BLaER1 treated with 17β-estradiol and CSF1 and Interleukin-3, amounts not matched to agents 10 nM and 100 nM (cell line): ENCODE data around the gene KLK2.

Source experiments
- H3K27ac ChIP-seq, 11 experiments: shearing (Covaris generic); formaldehyde crosslinking; 2 replicates each; pipeline ENCODE4 v1.8.1; 2022
- H3K27me3 ChIP-seq, 11 experiments: shearing (Covaris generic); formaldehyde crosslinking; 2 replicates each; pipeline ENCODE4 v1.8.1; 2022
- H3K36me3 ChIP-seq, 11 experiments: shearing (Covaris generic); formaldehyde crosslinking; 2 replicates each; pipeline ENCODE4 v1.8.1; 2022
- H3K4me1 ChIP-seq, 10 experiments: shearing (Covaris generic); formaldehyde crosslinking; 2 replicates each; pipeline ENCODE4 v1.8.1; 2022
- H3K4me2 ChIP-seq, 11 experiments: shearing (Covaris generic); formaldehyde crosslinking; 2 replicates each; pipeline ENCODE4 v1.8.1; 2022
- H3K4me3 ChIP-seq, 10 experiments: shearing (Covaris generic); formaldehyde crosslinking; 2 replicates each; pipeline ENCODE4 v1.8.1; 2022
- H3K9ac ChIP-seq, 11 experiments: shearing (Covaris generic); formaldehyde crosslinking; 2 replicates each; pipeline ENCODE4 v1.8.1; 2022
- H3K9me3 ChIP-seq, 11 experiments: shearing (Covaris generic); formaldehyde crosslinking; replicated peaks in 1 of 11; 2 replicates each; pipeline ENCODE4 v1.8.1; 2022
- H4K20me1 ChIP-seq, 11 experiments: shearing (Covaris generic); formaldehyde crosslinking; 2 replicates each; pipeline ENCODE4 v1.8.1; 2022
- Cebpa-rat ChIP-seq, 11 experiments: shearing (Covaris generic); IDR thresholded peaks; 2 replicates each; pipeline ENCODE4 v1.8.1; 2022

The KLK2 gene

DNA sequence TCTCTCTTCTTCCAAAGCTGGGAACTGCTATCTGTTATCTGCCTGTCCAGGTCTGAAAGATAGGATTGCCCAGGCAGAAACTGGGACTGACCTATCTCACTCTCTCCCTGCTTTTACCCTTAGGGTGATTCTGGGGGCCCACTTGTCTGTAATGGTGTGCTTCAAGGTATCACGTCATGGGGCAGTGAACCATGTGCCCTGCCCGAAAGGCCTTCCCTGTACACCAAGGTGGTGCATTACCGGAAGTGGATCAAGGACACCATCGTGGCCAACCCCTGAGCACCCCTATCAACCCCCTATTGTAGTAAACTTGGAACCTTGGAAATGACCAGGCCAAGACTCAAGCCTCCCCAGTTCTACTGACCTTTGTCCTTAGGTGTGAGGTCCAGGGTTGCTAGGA lies 13.4 kb upstream of the KLK2 start:
- no peak overlapping the region for H3K4me3 ChIP-seq
- no peaks in the 10 kb centered on the region for H3K36me3 ChIP-seq
- no peak overlapping the region for H3K4me2 ChIP-seq
- H4K20me1 ChIP-seq, result no peaks in the 10 kb centered on the region
- H3K27me3 ChIP-seq, result no peaks in the 10 kb centered on the region
- no peak overlapping the region for H3K27ac ChIP-seq
- peaks cover 14 to 23% (median 18%) of the 10 kb centered on the region in 11 experiments; a peak in 20 of 22 replicates for H3K9me3 ChIP-seq
- no peak overlapping the region for H3K9ac ChIP-seq
- H3K4me1 ChIP-seq, result peaks cover 0 to 9% (median 0%) of the 10 kb centered on the region in 10 experiments; a peak in 5 of 20 replicates
- TF ChIP-seq Cebpa-rat (IDR thresholded peaks at IDR 0.05), result no peak

DNA sequence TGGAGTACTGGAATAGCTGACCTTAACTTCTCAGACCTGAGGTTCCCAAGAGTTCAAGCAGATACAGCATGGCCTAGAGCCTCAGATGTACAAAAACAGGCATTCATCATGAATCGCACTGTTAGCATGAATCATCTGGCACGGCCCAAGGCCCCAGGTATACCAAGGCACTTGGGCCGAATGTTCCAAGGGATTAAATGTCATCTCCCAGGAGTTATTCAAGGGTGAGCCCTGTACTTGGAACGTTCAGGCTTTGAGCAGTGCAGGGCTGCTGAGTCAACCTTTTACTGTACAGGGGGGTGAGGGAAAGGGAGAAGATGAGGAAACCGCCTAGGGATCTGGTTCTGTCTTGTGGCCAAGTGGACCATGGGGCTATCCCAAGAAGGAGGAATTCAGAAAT lies 12.2 kb upstream of the KLK2 start:
- Histone ChIP-seq H3K4me1 (peaks cover 0 to 8% (median 0%) of the 10 kb centered on the region in 10 experiments; a peak in 5 of 20 replicates), H3K9me3 (peaks cover 14 to 23% (median 18%) of the 10 kb centered on the region in 11 experiments; a peak in 20 of 22 replicates), H4K20me1 (no peaks in the 10 kb centered on the region), H3K4me2 (no peak overlapping the region), H3K9ac (no peak overlapping the region), H3K36me3 (no peaks in the 10 kb centered on the region), H3K27me3 (no peaks in the 10 kb centered on the region), H3K27ac (no peak overlapping the region), H3K4me3 (no peak overlapping the region)
- no peak for TF ChIP-seq Cebpa-rat (IDR thresholded peaks at IDR 0.05)

DNA sequence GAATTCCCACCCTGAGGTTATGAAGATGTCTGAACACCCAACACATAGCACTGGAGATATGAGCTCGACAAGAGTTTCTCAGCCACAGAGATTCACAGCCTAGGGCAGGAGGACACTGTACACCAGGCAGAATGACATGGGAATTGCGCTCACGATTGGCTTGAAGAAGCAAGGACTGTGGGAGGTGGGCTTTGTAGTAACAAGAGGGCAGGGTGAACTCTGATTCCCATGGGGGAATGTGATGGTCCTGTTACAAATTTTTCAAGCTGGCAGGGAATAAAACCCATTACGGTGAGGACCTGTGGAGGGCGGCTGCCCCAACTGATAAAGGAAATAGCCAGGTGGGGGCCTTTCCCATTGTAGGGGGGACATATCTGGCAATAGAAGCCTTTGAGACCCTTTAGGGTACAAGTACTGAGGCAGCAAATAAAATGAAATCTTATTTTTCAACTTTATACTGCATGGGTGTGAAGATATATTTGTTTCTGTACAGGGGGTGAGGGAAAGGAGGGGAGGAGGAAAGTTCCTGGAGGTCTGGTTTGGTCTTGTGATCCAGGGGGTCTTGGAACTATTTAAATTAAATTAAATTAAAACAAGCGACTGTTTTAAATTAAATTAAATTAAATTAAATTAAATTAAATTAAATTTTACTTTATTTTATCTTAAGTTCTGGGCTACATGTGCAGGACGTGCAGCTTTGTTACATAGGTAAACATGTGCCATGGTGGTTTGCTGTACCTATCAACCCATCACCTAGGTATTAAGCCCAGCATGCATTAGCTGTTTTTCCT lies 11.5 kb upstream of the KLK2 start:
- peaks cover 0 to 4% (median 0%) of the 10 kb centered on the region in 10 experiments; a peak in 2 of 20 replicates for H3K4me1 ChIP-seq

DNA sequence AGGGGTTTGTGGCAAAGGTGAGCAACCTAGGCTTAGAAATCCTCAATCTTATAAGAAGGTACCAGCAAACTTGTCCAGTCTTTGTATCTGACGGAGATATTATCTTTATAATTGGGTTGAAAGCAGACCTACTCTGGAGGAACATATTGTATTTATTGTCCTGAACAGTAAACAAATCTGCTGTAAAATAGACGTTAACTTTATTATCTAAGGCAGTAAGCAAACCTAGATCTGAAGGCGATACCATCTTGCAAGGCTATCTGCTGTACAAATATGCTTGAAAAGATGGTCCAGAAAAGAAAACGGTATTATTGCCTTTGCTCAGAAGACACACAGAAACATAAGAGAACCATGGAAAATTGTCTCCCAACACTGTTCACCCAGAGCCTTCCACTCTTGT lies 3.8 kb upstream of the KLK2 start:
- H3K4me2 ChIP-seq, result no peak overlapping the region
- no peak overlapping the region for H3K9ac ChIP-seq
- no peaks in the 10 kb centered on the region for H3K36me3 ChIP-seq
- H3K9me3 ChIP-seq, result no peaks in the 10 kb centered on the region; a peak in 1 of 22 replicates
- TF ChIP-seq Cebpa-rat (IDR thresholded peaks at IDR 0.05), result no peak
- H3K4me3 ChIP-seq, result no peak overlapping the region
- H3K27ac ChIP-seq, result no peak overlapping the region
- peaks cover 0 to 14% (median 13%) of the 10 kb centered on the region in 10 experiments; a peak in 15 of 20 replicates for H3K4me1 ChIP-seq
- no peaks in the 10 kb centered on the region for H3K27me3 ChIP-seq
- H4K20me1 ChIP-seq, result no peaks in the 10 kb centered on the region

More for the DNA sequence above, 11.5 kb upstream of the KLK2 start:
- no peak for TF ChIP-seq Cebpa-rat (IDR thresholded peaks at IDR 0.05)
- Histone ChIP-seq H3K4me3 (no peak overlapping the region), H3K9ac (no peak overlapping the region), H3K36me3 (no peaks in the 10 kb centered on the region), H3K9me3 (peaks cover 14 to 23% (median 18%) of the 10 kb centered on the region in 11 experiments; a peak in 20 of 22 replicates), H3K4me2 (no peak overlapping the region), H3K27ac (no peak overlapping the region), H4K20me1 (no peaks in the 10 kb centered on the region), H3K27me3 (no peaks in the 10 kb centered on the region)

DNA sequence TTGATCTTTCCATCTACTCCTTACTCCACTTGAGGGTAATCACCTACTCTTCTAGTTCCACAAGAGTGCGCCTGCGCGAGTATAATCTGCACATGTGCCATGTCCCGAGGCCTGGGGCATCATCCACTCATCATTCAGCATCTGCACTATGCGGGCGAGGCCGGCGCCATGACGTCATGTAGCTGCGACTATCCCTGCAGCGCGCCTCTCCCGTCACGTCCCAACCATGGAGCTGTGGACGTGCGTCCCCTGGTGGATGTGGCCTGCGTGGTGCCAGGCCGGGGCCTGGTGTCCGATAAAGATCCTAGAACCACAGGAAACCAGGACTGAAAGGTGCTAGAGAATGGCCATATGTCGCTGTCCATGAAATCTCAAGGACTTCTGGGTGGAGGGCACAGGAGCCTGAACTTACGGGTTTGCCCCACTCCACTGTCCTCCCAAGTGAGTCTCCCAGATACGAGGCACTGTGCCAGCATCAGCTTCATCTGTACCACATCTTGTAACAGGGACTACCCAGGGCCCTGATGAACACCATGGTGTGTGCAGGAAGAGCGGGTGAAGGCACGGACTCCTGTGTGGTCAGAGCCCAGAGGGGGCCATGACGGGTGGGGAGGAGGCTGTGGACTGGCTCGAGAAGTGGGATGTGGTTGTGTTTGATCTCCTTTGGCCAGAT lies 2.7 kb upstream of the KLK2 start:
- no peak overlapping the region for H3K4me3 ChIP-seq
- peaks cover 7 to 25% (median 23%) of the 10 kb centered on the region in 10 experiments; a peak in 19 of 20 replicates for H3K4me1 ChIP-seq
- no peak overlapping the region for H3K27ac ChIP-seq
- H3K36me3 ChIP-seq, result no peaks in the 10 kb centered on the region
- no peaks in the 10 kb centered on the region for H3K27me3 ChIP-seq
- no peak overlapping the region for H3K9ac ChIP-seq
- no peaks in the 10 kb centered on the region; a peak in 1 of 22 replicates for H3K9me3 ChIP-seq
- no peak for TF ChIP-seq Cebpa-rat (IDR thresholded peaks at IDR 0.05)
- H4K20me1 ChIP-seq, result no peaks in the 10 kb centered on the region
- no peak overlapping the region for H3K4me2 ChIP-seq

DNA sequence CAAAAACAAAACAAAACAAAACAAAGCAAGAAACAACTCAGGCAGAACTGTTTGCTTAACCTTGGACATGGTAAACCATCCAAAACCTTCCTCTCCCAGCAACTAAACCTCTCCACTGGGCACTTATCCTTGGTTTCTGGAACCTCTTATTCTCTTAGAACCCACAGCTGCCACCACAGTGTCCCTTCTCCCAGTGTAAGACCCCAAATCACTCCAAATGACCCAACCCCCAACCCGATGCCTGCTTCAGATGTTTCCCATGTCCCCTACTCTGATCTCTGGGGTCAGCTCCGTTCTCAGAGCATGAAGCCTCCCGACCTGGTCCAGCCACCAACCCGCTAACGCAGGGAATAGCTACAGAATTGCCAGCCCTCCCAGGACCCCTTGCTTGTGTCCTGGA lies 972 bp downstream of the KLK2 start:
- Histone ChIP-seq H3K9me3 (no peaks in the 10 kb centered on the region; a peak in 1 of 22 replicates), H3K4me1 (peaks cover 21 to 40% (median 37%) of the 10 kb centered on the region in 10 experiments), H3K9ac (0 out of 22 replicates have a peak overlapping the region, but pooled peaks of 1 of the 11 experiments have one; percentile 41), H3K27me3 (no peaks in the 10 kb centered on the region), H3K36me3 (no peaks in the 10 kb centered on the region), H3K4me2 (peak overlapping the region in 9 of 11 experiments; percentile 21 to 75 (median 67); a peak in 18 of 22 replicates), H4K20me1 (no peaks in the 10 kb centered on the region), H3K27ac (no peak overlapping the region), H3K4me3 (no peak overlapping the region)
- no peak for TF ChIP-seq Cebpa-rat (IDR thresholded peaks at IDR 0.05)

DNA sequence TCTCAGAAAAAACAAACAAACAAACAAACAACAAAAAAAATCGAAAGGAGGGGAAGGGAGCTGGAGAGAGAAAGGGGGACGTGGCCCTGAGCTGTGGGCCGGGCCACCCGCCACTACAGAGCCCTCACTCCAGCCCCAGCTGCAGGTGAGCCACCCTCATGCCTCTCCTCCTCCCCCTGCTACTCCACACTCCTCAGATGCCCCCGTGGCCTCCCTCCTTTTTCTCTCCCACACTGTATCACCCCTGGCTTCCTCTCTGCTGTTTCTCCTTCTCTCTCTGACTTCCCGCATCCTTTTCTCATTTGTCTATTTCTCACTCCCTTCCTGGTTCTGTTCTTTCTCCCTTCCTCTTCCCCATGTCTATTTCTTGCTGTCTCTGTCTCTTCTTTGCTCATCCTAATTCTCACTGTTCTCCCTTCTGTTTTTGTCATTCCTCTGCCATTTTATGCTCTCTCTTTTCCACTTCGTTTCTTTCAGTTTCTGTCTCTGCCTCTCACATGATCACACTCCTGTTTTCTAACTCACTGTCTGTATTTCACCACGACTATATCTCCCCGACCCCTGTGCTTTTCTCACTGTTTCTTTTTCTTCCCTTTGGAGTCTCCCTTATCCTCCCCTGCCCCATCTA lies 2.7 kb downstream of the KLK2 start:
- peak overlapping the region in 9 of 11 experiments; percentile 0 to 66 (median 58); a peak in 15 of 22 replicates for H3K27ac ChIP-seq
- peak overlapping the region in 8 of 11 experiments; percentile 0 to 59 (median 40); a peak in 10 of 22 replicates for H3K9ac ChIP-seq
- TF ChIP-seq Cebpa-rat (IDR thresholded peaks at IDR 0.05), result no peak
- H3K4me3 ChIP-seq, result no peak overlapping the region
- peak overlapping the region; percentile 52 to 75 (median 67) for H3K4me2 ChIP-seq
- H3K4me1 ChIP-seq, result peaks cover 21 to 40% (median 37%) of the 10 kb centered on the region in 10 experiments
- no peaks in the 10 kb centered on the region for H3K27me3 ChIP-seq
- no peaks in the 10 kb centered on the region for H4K20me1 ChIP-seq
- H3K36me3 ChIP-seq, result no peaks in the 10 kb centered on the region
- H3K9me3 ChIP-seq, result no peaks in the 10 kb centered on the region

DNA sequence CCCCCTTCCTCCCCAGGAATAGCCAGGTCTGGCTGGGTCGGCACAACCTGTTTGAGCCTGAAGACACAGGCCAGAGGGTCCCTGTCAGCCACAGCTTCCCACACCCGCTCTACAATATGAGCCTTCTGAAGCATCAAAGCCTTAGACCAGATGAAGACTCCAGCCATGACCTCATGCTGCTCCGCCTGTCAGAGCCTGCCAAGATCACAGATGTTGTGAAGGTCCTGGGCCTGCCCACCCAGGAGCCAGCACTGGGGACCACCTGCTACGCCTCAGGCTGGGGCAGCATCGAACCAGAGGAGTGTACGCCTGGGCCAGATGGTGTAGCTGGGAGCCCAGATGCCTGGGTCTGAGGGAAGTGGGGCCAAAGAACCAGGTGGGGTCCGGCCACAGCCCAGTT lies 3.2 kb downstream of the KLK2 start:
- no peaks in the 10 kb centered on the region for H3K36me3 ChIP-seq
- H3K27me3 ChIP-seq, result no peaks in the 10 kb centered on the region
- peak overlapping the region in 3 of 11 experiments; percentile 0 to 49 (median 8); a peak in 1 of 22 replicates for H3K9ac ChIP-seq
- H3K27ac ChIP-seq, result peak overlapping the region in 7 of 11 experiments; percentile 30 to 66 (median 58); a peak in 9 of 22 replicates
- no peaks in the 10 kb centered on the region for H4K20me1 ChIP-seq
- H3K4me2 ChIP-seq, result peak overlapping the region; percentile 52 to 75 (median 67); a peak in 21 of 22 replicates
- H3K4me1 ChIP-seq, result peaks cover 21 to 40% (median 37%) of the 10 kb centered on the region in 10 experiments
- TF ChIP-seq Cebpa-rat (IDR thresholded peaks at IDR 0.05), result no peak
- H3K4me3 ChIP-seq, result no peak overlapping the region
- no peaks in the 10 kb centered on the region for H3K9me3 ChIP-seq

DNA sequence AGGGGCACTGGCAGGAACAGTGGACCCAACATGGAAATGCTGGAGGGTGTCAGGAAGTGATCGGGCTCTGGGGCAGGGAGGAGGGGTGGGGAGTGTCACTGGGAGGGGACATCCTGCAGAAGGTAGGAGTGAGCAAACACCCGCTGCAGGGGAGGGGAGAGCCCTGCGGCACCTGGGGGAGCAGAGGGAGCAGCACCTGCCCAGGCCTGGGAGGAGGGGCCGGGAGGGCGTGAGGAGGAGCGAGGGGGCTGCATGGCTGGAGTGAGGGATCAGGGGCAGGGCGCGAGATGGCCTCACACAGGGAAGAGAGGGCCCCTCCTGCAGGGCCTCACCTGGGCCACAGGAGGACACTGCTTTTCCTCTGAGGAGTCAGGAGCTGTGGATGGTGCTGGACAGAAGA lies 4.1 kb downstream of the KLK2 start:
- H3K4me2 ChIP-seq, result peak overlapping the region in 1 of 11 experiments; percentile 60; a peak in 1 of 22 replicates
- no peak for TF ChIP-seq Cebpa-rat (IDR thresholded peaks at IDR 0.05)
- no peak overlapping the region for H3K4me3 ChIP-seq
- H3K9me3 ChIP-seq, result no peaks in the 10 kb centered on the region
- H3K9ac ChIP-seq, result no peak overlapping the region
- H3K4me1 ChIP-seq, result peaks cover 21 to 40% (median 37%) of the 10 kb centered on the region in 10 experiments
- no peaks in the 10 kb centered on the region for H3K27me3 ChIP-seq
- no peaks in the 10 kb centered on the region for H4K20me1 ChIP-seq
- no peak overlapping the region for H3K27ac ChIP-seq
- H3K36me3 ChIP-seq, result no peaks in the 10 kb centered on the region
